Measurements from ENCODE around the gene ANAPC5.

The ANAPC5 gene

GRCh38 chr12:121351820-121352681, at the start of gene ANAPC5:
Gene ANAPC5 (minus strand): TSS chr12:121352411. CDS start chr12:121352340, 71 bp downstream.
- no peak; the same call in none of the 2 replicates for TF ChIP-seq CTCF (IDR thresholded peaks at IDR 0.05; ENCODE audit: low read depth, low read length)
- peak; percentile 97 for DNase-seq (ENCODE audit: extremely low read depth, low read depth)

- no peak for TF ChIP-seq CTCF (IDR thresholded peaks at IDR 0.05; ENCODE audit: low read depth, low read length)
- DNase-seq (ENCODE audit: extremely low read depth, low read depth), result no peak
These were observed 48.3 kb upstream of the ANAPC5 start for GRCh38 chr12:121400332-121401139.

- TF ChIP-seq CTCF (IDR thresholded peaks at IDR 0.05; ENCODE audit: low read depth, low read length), result no peak
- DNase-seq (ENCODE audit: extremely low read depth, low read depth), result peak; percentile 93
These were observed 47.5 kb upstream of the ANAPC5 start, which contains the start of gene RNF34 for GRCh38 chr12:121399391-121400331. Gene RNF34 (plus strand): TSS chr12:121400118. CDS start chr12:121400213, 95 bp downstream.

GRCh38 chr12:121398355-121398754, 46.1 kb upstream of the ANAPC5 start:
- no peak for DNase-seq (ENCODE audit: extremely low read depth, low read depth)
- TF ChIP-seq CTCF (IDR thresholded peaks at IDR 0.05; ENCODE audit: low read depth, low read length), result no peak

GRCh38 chr12:121397521-121397920, 45.3 kb upstream of the ANAPC5 start:
- no peak for TF ChIP-seq CTCF (IDR thresholded peaks at IDR 0.05; ENCODE audit: low read depth, low read length)

GRCh38 chr12:121392325-121392716, 40.1 kb upstream of the ANAPC5 start:
- no peak for TF ChIP-seq CTCF (IDR thresholded peaks at IDR 0.05; ENCODE audit: low read depth, low read length)
- no peak for DNase-seq (ENCODE audit: extremely low read depth, low read depth)

More at GRCh38 chr12:121397521-121397920, 45.3 kb upstream of the ANAPC5 start:
- no peak for DNase-seq (ENCODE audit: extremely low read depth, low read depth)

Measured in AG09319 (cell line).